H1 (cell line): ENCODE results near the gene COL5A1. TPM values are rescaled to one million over a fixed set of nuclear protein-coding genes. Genes with fewer than 3 reads are reported as not detected.

Source experiments
- CTCF ChIA-PET: fragments of 300-600 bp; sonication (Branson Sonifier 250); formaldehyde crosslinking; loops from one replicate; lab custom pipeline; 2021; ENCODE audit not compliant: partially characterized antibody; lab: Charles Lee
- POLR2A ChIA-PET: fragments of 300-600 bp; sonication (Branson Sonifier 250); formaldehyde crosslinking; loops from one replicate; lab custom pipeline; 2021; ENCODE audit warnings: inconsistent platforms; ENCODE audit not compliant: partially characterized antibody; lab: Charles Lee
- DNase-seq, 2 experiments: peaks; one replicate each; pipeline versions ENCODE4 v3.0.0 to v3.0.0-alpha.2; 2010 to 2022; ENCODE audit warnings: low spot score in 2 of 2, low read depth in 1 of 2, mixed read lengths in 1 of 2
- FAIRE-seq: peaks from 2 replicates; lab custom pipeline; 2011; peaks lifted over from hg19 to GRCh38; lab: Jason Lieb, UNC
- H2AFZ ChIP-seq: 2 replicates; pipeline ENCODE4 v1.8.1; 2012; ENCODE audit warnings: low read length, inconsistent platforms
- H2AK5ac ChIP-seq: 2 replicates; pipeline ENCODE4 v1.6.1; 2013; ENCODE audit warnings: low read depth, low read length
- H2BK120ac ChIP-seq: replicated peaks from 2 replicates; pipeline ENCODE3; 2013; ENCODE audit warnings: low read depth, low read length, inconsistent platforms
- H2BK12ac ChIP-seq: 2 replicates; pipeline ENCODE4 v1.6.1; 2013; ENCODE audit warnings: low read depth, low read length
- H2BK15ac ChIP-seq: 2 replicates; pipeline ENCODE4 v1.6.1; 2013; ENCODE audit warnings: low read length
- H2BK20ac ChIP-seq: 2 replicates; pipeline ENCODE4 v1.6.1; 2013; ENCODE audit warnings: low read length
- H2BK5ac ChIP-seq: 2 replicates; pipeline ENCODE4 v1.6.1; 2013; ENCODE audit warnings: low read depth, low read length
- H3K14ac ChIP-seq: 2 replicates; pipeline ENCODE4 v1.6.1; 2013; ENCODE audit warnings: inconsistent platforms; ENCODE audit not compliant: insufficient read length
- H3K18ac ChIP-seq: 2 replicates; pipeline ENCODE4 v1.6.1; 2013; ENCODE audit warnings: low read length; ENCODE audit errors: extremely low read depth
- H3K23ac ChIP-seq: 2 replicates; pipeline ENCODE4 v1.6.1; 2013; ENCODE audit warnings: inconsistent platforms; ENCODE audit not compliant: insufficient read length
- H3K23me2 ChIP-seq: 2 replicates; pipeline ENCODE4 v1.6.1; 2013; ENCODE audit warnings: low read depth, low read length
- H3K27ac ChIP-seq: 2 replicates; pipeline ENCODE4 v1.6.1; 2011; ENCODE audit warnings: low read depth, low read length, inconsistent platforms
- H3K27me3 ChIP-seq, 4 experiments: replicated peaks in 1 of 4; 1 replicate in 1 of 4; 2 replicates in 3 of 4; pipeline versions ENCODE4 v1.6.1 to v1.8.1; 2011 to 2013; ENCODE audit warnings: low read length in 3 of 4, mild to moderate bottlenecking in 3 of 4, inconsistent platforms in 2 of 4, mixed read lengths in 2 of 4, moderate library complexity in 1 of 4; ENCODE audit not compliant: control insufficient read depth in 3 of 4, insufficient read depth in 3 of 4; ENCODE audit errors: extremely low read depth in 1 of 4
- H3K36me3 ChIP-seq, 4 experiments: 2 replicates each; pipeline versions ENCODE4 v1.6.1 to v1.8.1; 2011 to 2013; ENCODE audit warnings: mild to moderate bottlenecking in 4 of 4, low read length in 3 of 4, moderate library complexity in 2 of 4, control low read depth in 1 of 4, inconsistent platforms in 1 of 4; ENCODE audit not compliant: insufficient read depth in 4 of 4, control insufficient read depth in 2 of 4
- H3K4ac ChIP-seq: replicated peaks from 2 replicates; pipeline ENCODE3; 2013; ENCODE audit warnings: low read length, low read depth, mixed read lengths, inconsistent platforms; ENCODE audit not compliant: insufficient read length
- H3K4me1 ChIP-seq, 4 experiments: replicated peaks in 1 of 4; 1 replicate in 1 of 4; 2 replicates in 3 of 4; pipeline versions ENCODE4 v1.6.1 to v1.8.1; 2011 to 2013; ENCODE audit warnings: low read length in 3 of 4, inconsistent platforms in 2 of 4, mixed read lengths in 1 of 4; ENCODE audit not compliant: insufficient read depth in 4 of 4, control insufficient read depth in 3 of 4
- H3K4me2 ChIP-seq, 2 experiments: 2 replicates each; pipeline versions ENCODE4 v1.6.1 to v1.8.1; 2011 to 2013; ENCODE audit warnings: low read depth in 2 of 2, low read length in 2 of 2, control low read depth in 1 of 2, inconsistent platforms in 1 of 2, mild to moderate bottlenecking in 1 of 2; ENCODE audit not compliant: insufficient read depth in 1 of 2
- H3K4me3 ChIP-seq, 4 experiments: fragments of 200-600, 300-600 bp in 1 of 4; sonication (generic), shearing (Covaris generic), sonication (Bioruptor Twin) in 1 of 4; 2 replicates each; pipeline versions ENCODE4 v1.5.1 to v1.8.1; 2011 to 2016; ENCODE audit warnings: low read length in 4 of 4, low read depth in 3 of 4, control low read depth in 2 of 4, inconsistent platforms in 2 of 4, mild to moderate bottlenecking in 2 of 4, mixed read lengths in 1 of 4, moderate library complexity in 1 of 4; ENCODE audit not compliant: insufficient read depth in 2 of 4; ENCODE audit errors: extremely low read depth in 1 of 4
- H3K56ac ChIP-seq: replicated peaks from 2 replicates; pipeline ENCODE3; 2013; ENCODE audit warnings: low read depth, mild to moderate bottlenecking, mixed read lengths, low read length, inconsistent platforms; ENCODE audit not compliant: insufficient read length
- H3K79me1 ChIP-seq: 2 replicates; pipeline ENCODE4 v1.6.1; 2013; ENCODE audit warnings: low read depth, low read length, control low read depth
- H3K79me2 ChIP-seq, 2 experiments: 2 replicates each; pipeline versions ENCODE4 v1.6.1 to v1.8.1; 2012 to 2013; ENCODE audit warnings: low read length in 2 of 2, mild to moderate bottlenecking in 2 of 2, inconsistent platforms in 1 of 2; ENCODE audit not compliant: insufficient read depth in 2 of 2, control insufficient read depth in 1 of 2
- H3K9ac ChIP-seq, 4 experiments: replicated peaks in 1 of 4; 1 replicate in 1 of 4; 2 replicates in 3 of 4; pipeline versions ENCODE4 v1.6.1 to v1.8.1; 2011 to 2013; ENCODE audit warnings: low read depth in 3 of 4, low read length in 3 of 4, control low read depth in 2 of 4, mild to moderate bottlenecking in 2 of 4, moderate library complexity in 2 of 4, inconsistent platforms in 1 of 4; ENCODE audit errors: extremely low read depth in 1 of 4
- H3K9me3 ChIP-seq, 2 experiments: 2 replicates each; pipeline versions ENCODE4 v1.6.1 to v1.8.1; 2012 to 2013; ENCODE audit warnings: mild to moderate bottlenecking in 2 of 2, moderate library complexity in 2 of 2, control low read depth in 1 of 2, inconsistent platforms in 1 of 2, low read depth in 1 of 2, low read length in 1 of 2, mixed read lengths in 1 of 2; ENCODE audit not compliant: insufficient read depth in 2 of 2
- H4K20me1 ChIP-seq, 2 experiments: replicated peaks in 1 of 2; 2 replicates each; pipeline versions ENCODE3 to v1.8.1; 2011 to 2013; ENCODE audit warnings: inconsistent platforms in 2 of 2, low read length in 2 of 2, mild to moderate bottlenecking in 1 of 2; ENCODE audit not compliant: insufficient read depth in 2 of 2, control insufficient read depth in 1 of 2
- H4K5ac ChIP-seq: 2 replicates; pipeline ENCODE4 v1.6.1; 2013; ENCODE audit warnings: low read length, low read depth, mixed read lengths, inconsistent platforms; ENCODE audit not compliant: insufficient read length
- H4K8ac ChIP-seq: 2 replicates; pipeline ENCODE4 v1.8.0; 2013; ENCODE audit warnings: mild to moderate bottlenecking, moderate library complexity, low read length, inconsistent platforms; ENCODE audit not compliant: insufficient read depth; ENCODE audit errors: extremely low read depth
- H4K91ac ChIP-seq: replicated peaks from 2 replicates; pipeline ENCODE3; 2013; ENCODE audit warnings: low read length, mixed read lengths, inconsistent platforms; ENCODE audit not compliant: insufficient read length
- ATF2 ChIP-seq: IDR thresholded peaks from 2 replicates; pipeline ENCODE4 v1.6.1; 2012; ENCODE audit warnings: low read length, inconsistent platforms
- MAFK ChIP-seq: IDR thresholded peaks from 2 replicates; pipeline ENCODE4 v1.6.1; 2012; ENCODE audit warnings: low read depth, mild to moderate bottlenecking, improper control_type of control experiment, low read length
- MAX ChIP-seq: IDR thresholded peaks from 2 replicates; pipeline ENCODE4 v1.6.1; 2012; ENCODE audit warnings: inconsistent platforms
- TAF1 ChIP-seq: IDR thresholded peaks from 2 replicates; pipeline ENCODE4 v1.6.1; 2011; ENCODE audit warnings: mild to moderate bottlenecking, low read depth, low read length
- WGBS, 2 experiments: shearing (Covaris generic) in 1 of 2; methylation state at CpG; one replicate each; pipeline versions ENCODE4 v1.1.6 to v1.1.7; 2013 to 2015; ENCODE audit warnings: low lambda C conversion rate in 2 of 2, mixed read lengths in 2 of 2, inconsistent platforms in 1 of 2, low coverage in 1 of 2, missing lambda C conversion rate in 1 of 2; ENCODE audit not compliant: insufficient replicate concordance in 2 of 2, insufficient coverage in 1 of 2, insufficient read length in 1 of 2; ENCODE audit errors: extremely low coverage in 1 of 2, missing lambda C conversion rate in 1 of 2; 5-methylcytosine and 5-hydroxymethylcytosine counted together
- polyA plus RNA-seq, 7 experiments: library from polyadenylated mRNA; depleted of rRNA in 3 of 7; stranded (reverse) in 5 of 7; unstranded in 2 of 7; fragments of >200 nt in 5 of 7; fragments of 200-250 nt in 2 of 7; gene quantifications; 1 replicate in 5 of 7; 2 replicates in 1 of 7; 4 replicates in 1 of 7; pipeline versions ENCODE4 v1.2.1 to v1.2.3, GENCODE V29; 2011 to 2013; ENCODE audit warnings: missing spikeins in 2 of 7, mixed read lengths in 2 of 7
- total RNA-seq: library from RNA; stranded (reverse); fragmentation: NEBNext Ultra II Directional; extraction: Animal tissue kit (Norgen Biotek cat#: 25700); gene quantifications from 2 replicates; pipeline ENCODE4 v1.2.1, GENCODE V29; 2021

The COL5A1 gene
- total and polyA plus RNA-seq, 2 of the 8 experiments (the other 6 are each of a cell fraction or from before 2014, with no cell fraction given), result 3.8 to 12.0 TPM

- H2BK5ac ChIP-seq, result no peak overlapping the region
- H3K9me3 ChIP-seq, result no peaks in the 10 kb centered on the region
- H2AFZ ChIP-seq, result no peak overlapping the region
- 80% methylated on average over 17 of the region's 19 CpGs; no CpG with 5 or more reads in 1 of the 2 experiments for WGBS, 2 experiments
- H3K4me1 ChIP-seq, result peaks cover 0 to 13% (median 7%) of the 10 kb centered on the region in 4 experiments; a peak in 6 of 7 replicates
- H2BK15ac ChIP-seq, result peak overlapping the region; percentile 75; the same call in 1 of the 2 replicates
- H3K79me2 ChIP-seq, result no peaks in the 10 kb centered on the region
- peaks cover 2% of the 10 kb centered on the region; the same call in 1 of the 2 replicates for H3K23me2 ChIP-seq
- DNase-seq (no peak), FAIRE-seq (no peak)
- H3K18ac ChIP-seq, result peak overlapping the region; percentile 71; the same call in 1 of the 2 replicates
- no peak overlapping the region for H3K4ac ChIP-seq
- H2BK120ac ChIP-seq, result no peak overlapping the region
- H4K8ac ChIP-seq, result 0 out of 2 replicates have a peak overlapping the region, but pooled peaks have one; percentile 36
- H3K4me3 ChIP-seq, result no peak overlapping the region
- peak overlapping the region; percentile 32 for H4K91ac ChIP-seq
- no peak overlapping the region for H2AK5ac ChIP-seq
- no peak overlapping the region for H3K27ac ChIP-seq
- ChIA-PET CTCF (interaction anchor here (0.6 to 1.5 kb wide), 4 partner anchors 12 to 208 kb away, joined by 3 to 4 read pairs (median 3); no protein-coding TSS in a partner anchor), POLR2A (interaction anchor here (0.9 kb wide), 1 partner anchor 14 kb away, joined by 3 read pairs; the partner anchor contains the start of gene COL5A1)
- no peak overlapping the region for H3K23ac ChIP-seq
- H2BK12ac ChIP-seq, result peak overlapping the region; percentile 50; the same call in 1 of the 2 replicates
- no peak overlapping the region for H4K5ac ChIP-seq
- H3K14ac ChIP-seq, result no peak overlapping the region
- TF ChIP-seq ATF2, result no peak
- TF ChIP-seq MAFK, result no peak
- no peak for TF ChIP-seq TAF1
- no peak for TF ChIP-seq MAX
- no peaks in the 10 kb centered on the region for H3K36me3 ChIP-seq
- H3K56ac ChIP-seq, result no peak overlapping the region
- H4K20me1 ChIP-seq, result no peaks in the 10 kb centered on the region
- H3K27me3 ChIP-seq, result no peaks in the 10 kb centered on the region
- H2BK20ac ChIP-seq, result 0 out of 2 replicates have a peak overlapping the region, but pooled peaks have one; percentile 37
- H3K79me1 ChIP-seq, result no peaks in the 10 kb centered on the region
- H3K9ac ChIP-seq, result no peak overlapping the region
- no peak overlapping the region for H3K4me2 ChIP-seq
Measured at GRCh38 chr9:134626571-134627416, 14.8 kb upstream of the COL5A1 start.
